ENCODE measurements around the gene HEXIM1.

The HEXIM1 gene

DNA sequence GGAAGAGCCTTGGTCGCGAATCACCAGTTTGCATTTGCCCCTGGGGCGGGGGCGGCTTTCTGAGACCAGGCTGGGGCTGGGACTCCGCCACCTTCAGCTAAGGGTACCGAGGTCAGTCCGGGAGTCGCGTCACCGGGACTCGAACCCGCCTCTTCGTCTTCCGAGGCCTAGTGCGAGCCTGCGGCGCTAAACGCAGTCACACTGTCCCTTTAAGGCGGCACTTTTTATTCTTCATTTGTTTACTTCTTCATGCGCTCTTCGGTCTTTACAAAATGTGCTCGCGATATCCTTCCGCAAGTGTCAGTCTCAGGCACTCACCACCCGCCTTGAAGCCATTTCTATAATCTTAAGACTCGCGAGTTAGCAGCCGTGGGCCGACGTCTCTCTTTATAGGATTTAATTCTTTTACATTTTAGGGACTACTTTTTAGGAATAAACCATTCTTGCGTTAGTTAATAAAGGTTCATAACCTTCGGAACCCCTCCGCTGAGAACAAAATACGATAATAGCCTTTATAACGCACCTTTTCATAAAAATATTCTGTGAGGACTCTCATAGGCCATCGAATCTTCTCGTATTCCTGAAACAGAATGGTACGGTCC, 593 bp upstream of the HEXIM1 start:
- DNase-seq, result peak; percentile 86

DNA sequence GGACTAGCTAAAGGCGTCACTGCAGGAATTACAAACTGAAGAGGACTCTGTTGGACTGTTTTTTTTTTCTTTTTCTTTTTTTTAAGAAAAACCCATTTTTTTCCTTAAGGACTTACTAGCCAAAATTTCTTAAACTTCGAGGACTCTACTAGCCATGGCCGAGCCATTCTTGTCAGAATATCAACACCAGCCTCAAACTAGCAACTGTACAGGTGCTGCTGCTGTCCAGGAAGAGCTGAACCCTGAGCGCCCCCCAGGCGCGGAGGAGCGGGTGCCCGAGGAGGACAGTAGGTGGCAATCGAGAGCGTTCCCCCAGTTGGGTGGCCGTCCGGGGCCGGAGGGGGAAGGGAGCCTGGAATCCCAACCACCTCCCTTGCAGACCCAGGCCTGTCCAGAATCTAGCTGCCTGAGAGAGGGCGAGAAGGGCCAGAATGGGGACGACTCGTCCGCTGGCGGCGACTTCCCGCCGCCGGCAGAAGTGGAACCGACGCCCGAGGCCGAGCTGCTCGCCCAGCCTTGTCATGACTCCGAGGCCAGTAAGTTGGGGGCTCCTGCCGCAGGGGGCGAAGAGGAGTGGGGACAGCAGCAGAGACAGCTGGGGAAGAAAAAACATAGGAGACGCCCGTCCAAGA, 878 bp downstream of the HEXIM1 start:
- peak; percentile 74 for DNase-seq

- peak; percentile 39 for DNase-seq
Measured at GRCh38 chr17:45149669-45150664, 1.7 kb downstream of the HEXIM1 start.

DNA sequence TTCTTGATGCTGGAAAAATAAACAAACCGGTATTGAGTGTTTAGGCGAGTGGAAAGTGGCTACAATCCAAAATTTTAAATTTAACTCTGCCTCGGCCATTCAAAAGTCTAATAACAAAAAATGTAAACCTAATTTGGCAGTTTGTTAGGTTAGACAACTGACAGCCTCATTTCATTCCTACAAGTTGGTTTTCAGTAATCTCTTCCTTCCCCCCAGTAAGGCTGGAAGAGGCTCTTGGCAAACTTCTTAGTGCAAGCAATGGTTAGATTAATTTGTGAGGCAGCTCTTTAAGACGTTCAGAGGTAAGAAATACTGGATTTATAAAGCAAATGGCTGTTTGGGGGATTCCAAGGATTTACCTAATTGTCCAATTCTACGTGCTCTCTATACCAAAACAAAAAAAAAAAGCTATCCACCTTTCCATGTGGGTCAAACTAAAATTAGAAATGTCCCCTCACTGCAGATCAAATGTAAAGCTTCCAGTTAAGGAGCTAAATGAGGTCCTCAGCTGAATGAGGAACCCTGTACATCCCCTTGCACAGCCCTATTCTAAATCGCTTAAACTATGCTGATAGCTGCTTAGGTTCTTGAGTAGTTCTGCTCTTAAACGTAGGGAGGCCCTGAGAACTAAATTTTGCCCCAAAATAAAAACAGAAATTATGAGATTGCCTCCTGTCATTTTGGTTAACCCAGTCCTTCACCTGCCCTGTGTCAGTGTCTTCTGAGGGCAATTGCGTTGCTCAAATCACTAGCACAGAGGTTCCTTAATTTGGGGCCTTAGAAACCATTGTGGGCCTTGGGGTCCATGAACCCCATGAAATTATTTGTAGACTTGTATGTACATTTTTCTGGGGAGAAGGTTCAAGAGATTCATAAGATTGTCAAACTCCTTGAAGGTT, 2.9 kb downstream of the HEXIM1 start:
- no peak for DNase-seq

DNA sequence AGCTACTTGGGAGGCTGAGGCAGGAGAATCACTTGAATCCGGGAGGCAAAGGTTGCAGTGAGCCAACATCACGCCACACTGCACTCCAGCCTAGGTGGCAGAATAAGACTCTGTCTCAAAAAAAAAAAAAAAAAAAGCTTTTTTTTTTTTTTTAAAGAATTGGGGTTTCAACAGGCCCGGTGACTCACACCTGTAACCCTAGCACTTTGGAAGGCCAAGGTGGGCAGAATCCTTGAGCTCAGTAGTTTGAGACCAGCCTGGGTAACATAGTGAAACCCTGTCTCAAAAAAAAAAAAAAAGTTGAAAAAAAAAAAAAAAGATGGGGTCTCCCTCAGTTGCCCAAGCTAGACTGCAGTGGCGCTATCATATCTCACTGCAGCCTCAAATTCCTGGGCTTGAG, 6.8 kb downstream of the HEXIM1 start:
- DNase-seq, result no peak

DNA sequence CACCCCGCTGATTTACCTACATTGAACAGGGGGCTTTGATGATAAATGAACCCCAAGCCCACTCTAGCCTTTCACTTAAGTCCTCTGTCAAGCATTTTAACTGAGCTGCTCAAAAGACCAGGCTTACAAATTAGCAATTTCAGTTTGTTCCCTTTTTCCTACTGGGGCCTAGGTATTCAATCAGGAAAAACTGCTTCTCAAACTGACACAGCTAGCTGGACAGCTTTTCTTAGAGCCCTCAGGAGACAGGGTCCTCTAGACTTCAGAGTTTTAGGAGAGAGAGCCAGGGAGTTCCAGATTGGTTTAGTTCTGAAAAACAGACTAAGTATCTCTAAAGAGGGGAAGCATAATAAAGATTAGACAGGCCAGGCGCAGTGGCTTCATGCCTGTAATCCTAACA, 7.2 kb downstream of the HEXIM1 start:
- no peak for DNase-seq

- DNase-seq, result no peak
Measured at GRCh38 chr17:45156242-45156641, 8.0 kb downstream of the HEXIM1 start.

DNA sequence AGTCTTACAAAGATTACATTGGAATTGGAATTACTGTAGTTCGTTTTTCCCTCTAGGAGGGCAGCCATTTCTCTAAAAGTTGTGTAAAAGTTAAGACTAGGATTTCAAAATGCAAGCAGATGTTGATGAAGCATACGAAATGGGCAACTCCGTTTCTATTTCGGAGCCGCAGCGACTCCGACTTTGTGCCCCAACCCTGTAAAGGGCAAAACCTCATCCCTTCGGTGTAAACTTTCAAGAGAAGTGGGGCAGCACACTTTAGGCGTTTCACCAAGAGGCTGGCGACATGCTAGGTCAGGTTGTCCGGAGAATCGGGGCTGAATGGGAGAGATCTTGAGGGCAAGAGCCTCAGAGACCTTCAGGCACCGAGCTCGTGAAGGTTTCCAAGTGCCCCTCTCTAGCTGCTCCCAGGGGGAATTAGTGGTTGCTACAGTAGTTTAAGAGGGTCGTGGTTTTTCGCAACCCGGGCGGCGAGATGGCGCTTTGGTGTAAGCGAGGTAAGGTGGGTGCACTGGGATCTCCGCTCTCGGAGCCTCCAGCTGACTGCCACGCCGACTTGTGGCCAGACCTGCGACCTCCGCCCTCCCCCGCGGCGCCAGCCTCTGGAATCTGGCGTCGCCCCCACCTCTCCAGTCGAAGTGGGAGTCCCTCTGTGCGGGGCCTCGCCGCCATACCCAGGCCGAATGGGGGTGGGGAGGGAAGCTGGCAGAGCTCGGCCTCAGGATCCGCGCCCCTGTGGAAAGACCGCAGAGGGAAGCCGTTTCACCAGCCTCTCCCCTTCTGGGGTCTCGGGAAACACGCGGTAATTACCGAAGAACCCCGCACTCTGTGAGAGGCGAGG, 12.4 kb downstream of the HEXIM1 start:
- peak; percentile 62 for DNase-seq

DNA sequence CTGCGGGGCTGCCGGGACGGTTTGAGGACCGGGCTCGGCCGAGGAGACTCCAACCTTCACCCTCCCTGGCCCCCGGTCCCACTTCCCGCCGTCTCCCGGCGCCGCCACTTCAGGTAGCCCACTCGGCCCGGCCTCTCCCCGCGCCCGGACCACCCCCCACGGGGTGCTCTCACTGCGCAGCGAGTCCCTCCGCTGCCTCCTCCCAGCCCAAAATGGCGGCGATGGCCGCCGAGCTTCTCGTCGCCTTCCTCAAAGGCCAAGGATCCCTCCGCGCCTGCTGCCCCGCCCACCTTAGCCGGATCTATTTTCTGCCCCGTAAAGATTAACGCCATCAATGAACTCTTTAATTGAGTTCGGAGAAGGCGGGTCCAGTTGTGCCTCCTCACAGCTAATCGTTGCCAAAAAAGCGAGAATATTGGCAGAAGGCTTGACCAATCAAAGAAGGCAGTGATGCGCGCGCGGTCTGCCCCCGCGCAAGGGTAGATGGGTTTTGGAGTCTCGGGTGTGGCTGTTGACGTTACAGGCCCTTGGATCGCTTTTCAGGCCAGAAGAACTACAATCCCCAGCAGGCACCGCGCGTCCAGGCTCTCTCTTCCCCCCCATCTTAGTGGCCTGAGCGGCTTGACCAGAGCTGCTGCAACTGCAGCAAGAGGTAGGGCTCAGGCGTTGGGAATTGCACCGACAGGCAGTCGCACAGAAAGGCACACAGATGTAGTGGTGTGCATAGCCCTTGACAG, 13.2 kb downstream of the HEXIM1 start, which contains the start of gene HEXIM2:
HEXIM2 (plus strand) TSS at position 588 of the 737 bp plus-strand sequence. CDS start 919 bp downstream, outside the sequence.
- DNase-seq, result peak; percentile 98

- DNase-seq, result no peak
Measured at GRCh38 chr17:45162025-45162687, 13.9 kb downstream of the HEXIM1 start.

GRCh38 chr17:45164734-45165269, 16.5 kb downstream of the HEXIM1 start:
- DNase-seq, result no peak

DNA sequence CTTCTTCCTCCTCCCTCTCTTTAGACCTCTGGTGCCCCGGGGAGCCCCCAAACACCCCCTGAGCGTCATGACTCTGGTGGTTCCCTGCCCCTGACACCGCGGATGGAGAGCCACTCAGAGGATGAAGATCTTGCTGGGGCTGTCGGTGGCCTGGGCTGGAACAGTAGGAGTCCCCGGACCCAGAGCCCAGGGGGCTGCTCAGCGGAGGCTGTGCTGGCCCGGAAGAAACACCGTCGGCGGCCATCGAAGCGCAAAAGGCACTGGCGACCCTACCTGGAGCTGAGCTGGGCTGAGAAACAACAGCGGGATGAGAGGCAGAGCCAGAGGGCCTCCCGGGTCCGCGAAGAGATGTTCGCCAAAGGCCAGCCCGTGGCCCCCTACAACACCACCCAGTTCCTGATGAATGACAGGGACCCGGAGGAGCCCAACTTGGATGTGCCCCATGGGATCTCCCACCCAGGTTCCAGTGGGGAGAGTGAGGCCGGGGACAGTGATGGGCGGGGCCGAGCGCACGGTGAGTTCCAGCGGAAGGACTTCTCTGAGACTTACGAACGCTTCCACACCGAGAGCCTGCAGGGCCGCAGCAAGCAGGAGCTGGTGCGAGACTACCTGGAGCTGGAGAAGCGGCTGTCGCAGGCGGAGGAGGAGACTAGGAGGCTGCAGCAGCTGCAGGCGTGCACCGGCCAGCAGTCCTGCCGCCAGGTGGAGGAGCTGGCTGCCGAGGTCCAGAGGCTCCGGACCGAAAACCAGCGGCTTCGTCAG, 20.9 kb downstream of the HEXIM1 start:
- no peak for DNase-seq

GRCh38 chr17:45170280-45170930, 22.1 kb downstream of the HEXIM1 start:
- DNase-seq, result no peak

DNA sequence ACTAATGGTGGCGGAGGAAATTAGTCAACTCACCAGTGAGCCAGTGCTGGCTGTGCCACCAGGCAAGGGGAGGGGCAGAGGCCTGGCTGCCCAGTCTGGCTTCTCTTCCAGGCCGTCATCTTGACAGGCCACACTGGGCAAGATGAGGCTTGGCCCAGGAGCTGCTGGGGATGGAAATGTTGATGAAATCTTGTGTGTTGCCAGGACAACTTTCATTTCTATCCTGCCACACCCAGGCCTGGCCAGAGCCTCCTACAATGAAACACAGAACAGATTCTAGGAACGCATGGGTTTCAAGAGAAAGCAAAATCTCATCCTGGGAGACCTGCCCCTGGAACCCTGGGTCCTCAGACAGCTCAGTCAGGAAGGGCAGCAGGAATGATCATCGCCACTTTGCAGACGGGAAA, 22.7 kb downstream of the HEXIM1 start:
- DNase-seq, result peak; percentile 89

- DNase-seq, result peak; percentile 93
Measured at GRCh38 chr17:45171338-45172231, 23.3 kb downstream of the HEXIM1 start.

GRCh38 chr17:45172232-45172540, 23.9 kb downstream of the HEXIM1 start:
- no peak for DNase-seq

GRCh38 chr17:45172541-45173286, 24.4 kb downstream of the HEXIM1 start:
- DNase-seq, result peak; percentile 93

Measured in NCI-H226 (cell line).